DOHH2 (cell line): ENCODE results near the gene KDR.

Source experiments
- H3F3A ChIP-seq: fragments of 200-600 bp; sonication (generic), shearing (Covaris generic); 2 replicates; pipeline ENCODE4 v1.6.0; 2016; ENCODE audit warnings: antibody characterized with exemption, mild to moderate bottlenecking; ENCODE audit not compliant: control insufficient read depth, insufficient read depth
- H3K27ac ChIP-seq: fragments of 200-600 bp; sonication (generic); 2 replicates; pipeline ENCODE4 v1.5.1; 2014; ENCODE audit warnings: low read depth, mild to moderate bottlenecking, low read length, moderate library complexity
- H3K27me3 ChIP-seq: fragments of 200-600 bp; sonication (generic); 2 replicates; pipeline ENCODE4 v1.6.1; 2014; ENCODE audit warnings: mild to moderate bottlenecking, low read length, mixed read lengths; ENCODE audit not compliant: control insufficient read depth
- H3K36me3 ChIP-seq: fragments of 200-600 bp; sonication (generic); 2 replicates; pipeline ENCODE4 v1.6.1; 2014; ENCODE audit warnings: mild to moderate bottlenecking, low read length, moderate library complexity, mixed read lengths; ENCODE audit not compliant: control insufficient read depth
- H3K4me1 ChIP-seq: fragments of 200-600 bp; sonication (generic); 2 replicates; pipeline ENCODE4 v1.6.1; 2014; ENCODE audit warnings: mild to moderate bottlenecking, low read length, mixed read lengths; ENCODE audit not compliant: control insufficient read depth
- H3K4me2 ChIP-seq: fragments of 200-600 bp; sonication (generic); 2 replicates; pipeline ENCODE4 v1.6.0; 2014; ENCODE audit warnings: mild to moderate bottlenecking, low read length, moderate library complexity
- H3K4me3 ChIP-seq: fragments of 200-600 bp; sonication (generic); 2 replicates; pipeline ENCODE4 v1.5.1; 2014; ENCODE audit warnings: mild to moderate bottlenecking, low read length, mixed read lengths
- H3K79me2 ChIP-seq: fragments of 200-600 bp; sonication (generic); 2 replicates; pipeline ENCODE4 v1.6.1; 2014; ENCODE audit warnings: mild to moderate bottlenecking, low read length, mixed read lengths; ENCODE audit not compliant: control insufficient read depth
- H3K9me2 ChIP-seq: fragments of 200-600 bp; sonication (generic); replicated peaks from 2 replicates; pipeline ENCODE4 v1.6.1; 2014; ENCODE audit warnings: mild to moderate bottlenecking, low read length, mixed read lengths; ENCODE audit not compliant: control insufficient read depth
- H3K9me3 ChIP-seq: fragments of 200-600 bp; sonication (generic); 2 replicates; pipeline ENCODE4 v1.6.1; 2014; ENCODE audit warnings: antibody characterized with exemption, low read length, mixed read lengths; ENCODE audit not compliant: control insufficient read depth, insufficient read depth
- H4K20me1 ChIP-seq: fragments of 200-600 bp; sonication (generic); 2 replicates; pipeline ENCODE4 v1.6.0; 2014; ENCODE audit warnings: low read depth, mild to moderate bottlenecking, antibody characterized with exemption, low read length, moderate library complexity; ENCODE audit not compliant: control insufficient read depth, insufficient read depth
- EZH2phosphoT487 ChIP-seq: fragments of 200-600 bp; sonication (generic); IDR thresholded peaks from 2 replicates; pipeline ENCODE4 v1.6.1; 2017; ENCODE audit warnings: borderline replicate concordance, mild to moderate bottlenecking, antibody characterized with exemption, low read length, moderate library complexity, mixed read lengths
- TF ChIP-seq, protein P1 (sequence below): fragments of 200-600 bp; sonication (generic); IDR thresholded peaks from one replicate; pipeline ENCODE4 v1.5.1; 2014; ENCODE audit warnings: antibody characterized with exemption, mild to moderate bottlenecking, low read depth, low read length; ENCODE audit not compliant: poor library complexity, severe bottlenecking

Gene KDR

DNA sequence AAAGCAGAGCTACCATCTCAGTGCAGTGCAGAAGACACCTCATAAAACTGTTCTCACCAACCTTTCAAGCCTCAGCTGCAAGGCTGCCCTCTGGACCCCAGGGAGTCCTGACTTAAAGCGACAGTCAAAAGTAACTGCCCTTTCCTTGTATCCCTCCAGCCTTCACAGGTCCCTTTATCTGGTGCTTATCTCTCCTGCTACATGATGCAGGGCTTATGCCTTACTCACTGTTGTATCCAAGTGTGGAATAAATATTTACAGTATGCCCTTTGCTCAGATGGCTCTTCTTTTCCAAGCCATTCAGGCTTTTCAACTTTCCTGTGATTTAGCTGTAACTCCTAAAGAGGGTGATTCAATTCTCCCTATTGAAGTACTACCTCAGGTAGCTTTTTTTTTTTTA, 92.6 kb downstream of the KDR start:
- Histone ChIP-seq H3K79me2 (no peaks in the 10 kb centered on the region), H3K4me3 (no peak overlapping the region), H3K27me3 (no peaks in the 10 kb centered on the region), H3K4me2 (no peak overlapping the region), H3K9me3 (no peaks in the 10 kb centered on the region), H3K36me3 (no peaks in the 10 kb centered on the region), H3K4me1 (no peaks in the 10 kb centered on the region), H3K9me2 (no peaks in the 10 kb centered on the region; the same call in 1 of the 2 replicates), H3F3A (no peaks in the 10 kb centered on the region), H3K27ac (no peak overlapping the region), H4K20me1 (no peaks in the 10 kb centered on the region)
- TF ChIP-seq, protein P1, sequence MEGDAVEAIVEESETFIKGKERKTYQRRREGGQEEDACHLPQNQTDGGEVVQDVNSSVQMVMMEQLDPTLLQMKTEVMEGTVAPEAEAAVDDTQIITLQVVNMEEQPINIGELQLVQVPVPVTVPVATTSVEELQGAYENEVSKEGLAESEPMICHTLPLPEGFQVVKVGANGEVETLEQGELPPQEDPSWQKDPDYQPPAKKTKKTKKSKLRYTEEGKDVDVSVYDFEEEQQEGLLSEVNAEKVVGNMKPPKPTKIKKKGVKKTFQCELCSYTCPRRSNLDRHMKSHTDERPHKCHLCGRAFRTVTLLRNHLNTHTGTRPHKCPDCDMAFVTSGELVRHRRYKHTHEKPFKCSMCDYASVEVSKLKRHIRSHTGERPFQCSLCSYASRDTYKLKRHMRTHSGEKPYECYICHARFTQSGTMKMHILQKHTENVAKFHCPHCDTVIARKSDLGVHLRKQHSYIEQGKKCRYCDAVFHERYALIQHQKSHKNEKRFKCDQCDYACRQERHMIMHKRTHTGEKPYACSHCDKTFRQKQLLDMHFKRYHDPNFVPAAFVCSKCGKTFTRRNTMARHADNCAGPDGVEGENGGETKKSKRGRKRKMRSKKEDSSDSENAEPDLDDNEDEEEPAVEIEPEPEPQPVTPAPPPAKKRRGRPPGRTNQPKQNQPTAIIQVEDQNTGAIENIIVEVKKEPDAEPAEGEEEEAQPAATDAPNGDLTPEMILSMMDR = no peak
- no peak for TF ChIP-seq EZH2phosphoT487

GRCh38 chr4:55032179-55032578, 93.2 kb downstream of the KDR start:
- Histone ChIP-seq H3K4me2 (no peak overlapping the region), H3K4me1 (no peaks in the 10 kb centered on the region), H3K36me3 (no peaks in the 10 kb centered on the region), H3K9me2 (no peaks in the 10 kb centered on the region; the same call in 1 of the 2 replicates), H3K4me3 (no peak overlapping the region), H3K9me3 (no peaks in the 10 kb centered on the region), H3K79me2 (no peaks in the 10 kb centered on the region), H3F3A (no peaks in the 10 kb centered on the region), H3K27me3 (no peaks in the 10 kb centered on the region), H4K20me1 (no peaks in the 10 kb centered on the region), H3K27ac (no peak overlapping the region)
- TF ChIP-seq, protein P1 = no peak
- no peak for TF ChIP-seq EZH2phosphoT487

GRCh38 chr4:55031158-55031557, 94.2 kb downstream of the KDR start:
- H3K27me3 ChIP-seq = no peaks in the 10 kb centered on the region
- TF ChIP-seq, protein P1 = no peak
- TF ChIP-seq EZH2phosphoT487 = no peak
- no peak overlapping the region for H3K4me2 ChIP-seq
- H4K20me1 ChIP-seq = no peaks in the 10 kb centered on the region
- H3K4me3 ChIP-seq = no peak overlapping the region
- no peak overlapping the region for H3K27ac ChIP-seq
- H3K9me3 ChIP-seq = no peaks in the 10 kb centered on the region
- H3K4me1 ChIP-seq = no peaks in the 10 kb centered on the region
- no peaks in the 10 kb centered on the region for H3F3A ChIP-seq
- no peaks in the 10 kb centered on the region; the same call in 1 of the 2 replicates for H3K9me2 ChIP-seq
- H3K79me2 ChIP-seq = no peaks in the 10 kb centered on the region
- H3K36me3 ChIP-seq = no peaks in the 10 kb centered on the region
